ENCODE data around the gene UACA.

GRCh38 chr15:70647396-70647795, 116.0 kb downstream of the UACA start:
- TF ChIP-seq POLR2AphosphoS5 (IDR thresholded peaks at IDR 0.05; ENCODE audit: low read depth, low read length) (no peak), POLR2A (IDR thresholded peaks at IDR 0.05; ENCODE audit: low read depth, low read length) (no peak), TAF1 (IDR thresholded peaks at IDR 0.05; ENCODE audit: borderline replicate concordance, low read depth, low read length) (no peak)
